Uterus (tissue), 4 donors: ENCODE measurements around the gene VSTM4. TPM values are rescaled to one million over a fixed set of nuclear protein-coding genes. Genes with fewer than 3 reads are reported as not detected.
A peak's percentile ranks its signal among the peaks of the same experiment; 100 is the strongest.

Experiments
- DNase-seq, 2 donors: peaks; one replicate each; pipeline ENCODE4 v3.0.0-alpha.2; 2019 to 2020
- H3K27ac ChIP-seq, 2 donors: fragments of 200-600 bp; sonication (generic); 1 replicate in 1 of 2; 2 replicates in 1 of 2; pipeline ENCODE4 v1.5.1; 2016 to 2018
- H3K27me3 ChIP-seq, 2 donors: fragments of 200-600 bp; sonication (generic); one replicate each; pipeline ENCODE4 v1.5.1; 2018 to 2019; ENCODE audit warnings: control low read depth in 1 of 2
- H3K36me3 ChIP-seq, 2 donors: fragments of 200-600 bp; sonication (generic); one replicate each; pipeline ENCODE4 v1.5.1; 2019; ENCODE audit warnings: control low read depth in 1 of 2
- H3K4me1 ChIP-seq, 2 donors: fragments of 200-600 bp; sonication (generic); one replicate each; pipeline ENCODE4 v1.5.1; 2018 to 2019; ENCODE audit warnings: control low read depth in 1 of 2
- H3K4me3 ChIP-seq, 2 donors: fragments of 200-600 bp; sonication (generic); 1 replicate in 1 of 2; 2 replicates in 1 of 2; pipeline ENCODE4 v1.5.1; 2018 to 2019; ENCODE audit warnings: mild to moderate bottlenecking in 1 of 2
- H3K9me3 ChIP-seq, 2 donors: fragments of 200-600 bp; sonication (generic); one replicate each; pipeline ENCODE4 v1.5.1; 2019; ENCODE audit warnings: control low read depth in 1 of 2
- CTCF ChIP-seq, 4 experiments: fragments of 200-600 bp in 2 of 4; fragments of 450-650 bp in 2 of 4; sonication (generic) in 2 of 4; IDR thresholded peaks; one replicate each; pipeline ENCODE4 v1.5.1; 2016 to 2019; ENCODE audit warnings: antibody characterized with exemption in 4 of 4, mild to moderate bottlenecking in 2 of 4, moderate library complexity in 1 of 4
- POLR2A ChIP-seq, 2 donors: fragments of 450-650 bp; IDR thresholded peaks; one replicate each; pipeline ENCODE4 v1.6.1; 2016; ENCODE audit warnings: antibody characterized with exemption in 2 of 2, mild to moderate bottlenecking in 1 of 2, moderate library complexity in 1 of 2
- intact Hi-C: fragments of 100-400 bp; cut with DNase I; formaldehyde crosslinking; loops from one replicate; pipeline ENCODE4 v1.15.1; 2023; ENCODE audit warnings: low total_unique reads
- total RNA-seq, 4 donors: library from RNA; depleted of rRNA in 3 of 4; stranded (reverse); fragments of >200 nt in 3 of 4; gene quantifications; one replicate each; pipeline versions ENCODE4 v1.1.0 to v1.2.4, GENCODE V29; 2014 to 2023
- donor health status: DM: yes; HTN: yes; CAD: no.

Gene VSTM4
- total RNA-seq, 4 donors from 2014 or later, result 10.3 to 46.6 (median 19.3) TPM

- no peaks in the 10 kb centered on the region for H3K27me3 ChIP-seq
- H3K9me3 ChIP-seq, result no peaks in the 10 kb centered on the region
- TF ChIP-seq CTCF (IDR thresholded peaks at IDR 0.05) (no peak), POLR2A (IDR thresholded peaks at IDR 0.05) (no peak)
- no peaks in the 10 kb centered on the region for H3K36me3 ChIP-seq
- DNase-seq, result no peak
- H3K4me3 ChIP-seq, result no peak overlapping the region
- no peaks in the 10 kb centered on the region for H3K4me1 ChIP-seq
- peak overlapping the region in 1 of 2 donors; percentile 84 for H3K27ac ChIP-seq
- intact Hi-C loops, result no loop called here
Measured at GRCh38 chr10:49140304-49141177, 25.2 kb upstream of the VSTM4 start.

DNA sequence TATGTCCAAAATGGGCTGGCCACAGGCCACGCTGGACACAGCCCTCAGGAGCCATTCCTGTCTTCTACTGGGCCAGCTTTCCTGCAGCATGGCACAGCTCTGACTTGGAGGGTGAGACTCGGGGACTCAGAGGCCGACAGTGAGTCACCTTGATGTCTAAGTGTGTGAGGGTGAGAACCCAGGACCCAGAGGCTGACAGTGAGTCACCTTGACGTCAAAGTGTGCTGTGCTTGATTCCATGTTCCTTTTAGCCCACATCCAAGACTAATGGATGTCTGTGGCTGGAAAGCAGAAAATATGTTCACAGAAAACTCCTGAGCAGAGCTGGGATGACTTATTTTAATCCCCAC, 24.5 kb upstream of the VSTM4 start:
- intact Hi-C loops, result no loop called here
- Histone ChIP-seq H3K4me3 (no peak overlapping the region), H3K27me3 (no peaks in the 10 kb centered on the region), H3K9me3 (no peaks in the 10 kb centered on the region), H3K36me3 (no peaks in the 10 kb centered on the region), H3K4me1 (no peaks in the 10 kb centered on the region), H3K27ac (peak overlapping the region; percentile 41 to 84)
- no peak for DNase-seq
- no peak for TF ChIP-seq POLR2A (IDR thresholded peaks at IDR 0.05)
- no peak for TF ChIP-seq CTCF (IDR thresholded peaks at IDR 0.05)

DNA sequence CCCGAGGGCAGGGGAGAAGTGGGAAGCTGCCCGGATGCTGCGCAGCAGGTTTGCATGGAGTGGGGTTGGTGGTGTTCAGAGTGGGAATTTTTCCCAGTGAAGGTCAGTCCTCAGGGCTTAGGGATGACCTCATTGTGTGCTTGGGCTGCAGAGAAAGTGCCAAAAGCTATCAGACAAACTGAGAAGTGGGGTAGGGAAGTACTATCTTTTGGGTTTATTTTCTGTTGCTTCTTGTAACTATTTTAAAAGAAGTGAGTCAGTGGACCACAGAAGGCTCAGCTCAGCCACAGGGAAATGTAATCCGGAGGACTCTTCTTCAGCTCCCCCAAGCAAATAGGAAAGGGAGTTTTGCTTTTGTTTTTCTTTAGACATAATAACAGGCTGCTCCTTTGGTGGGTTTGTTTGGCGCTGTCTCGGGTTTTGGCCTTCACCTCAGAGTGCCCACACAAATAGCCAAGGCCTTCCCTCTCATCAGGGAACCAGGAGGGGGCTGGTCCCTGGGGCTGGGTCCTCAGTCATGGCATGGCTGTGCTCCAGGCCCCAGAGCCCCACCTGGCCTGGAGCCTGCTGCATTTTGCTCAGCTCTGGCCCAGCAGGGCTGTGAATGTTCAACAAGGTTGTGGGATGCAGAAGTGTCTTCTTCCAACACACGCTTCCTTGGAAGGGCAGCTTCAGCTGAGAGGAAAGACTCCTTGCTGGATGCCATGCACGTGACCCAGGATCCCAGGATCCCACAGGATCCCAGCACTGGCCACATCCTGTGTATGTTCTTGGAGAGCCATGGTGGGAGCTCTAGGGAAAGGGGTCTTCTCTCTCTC, 23.9 kb upstream of the VSTM4 start:
- H3K36me3 ChIP-seq, result no peaks in the 10 kb centered on the region
- peak overlapping the region; percentile 44 to 84 for H3K27ac ChIP-seq
- DNase-seq, result no peak
- H3K4me3 ChIP-seq, result no peak overlapping the region
- no peaks in the 10 kb centered on the region for H3K27me3 ChIP-seq
- TF ChIP-seq CTCF (IDR thresholded peaks at IDR 0.05), result no peak
- TF ChIP-seq POLR2A (IDR thresholded peaks at IDR 0.05), result no peak
- intact Hi-C loops, result no loop called here
- H3K9me3 ChIP-seq, result no peaks in the 10 kb centered on the region
- H3K4me1 ChIP-seq, result no peaks in the 10 kb centered on the region

DNA sequence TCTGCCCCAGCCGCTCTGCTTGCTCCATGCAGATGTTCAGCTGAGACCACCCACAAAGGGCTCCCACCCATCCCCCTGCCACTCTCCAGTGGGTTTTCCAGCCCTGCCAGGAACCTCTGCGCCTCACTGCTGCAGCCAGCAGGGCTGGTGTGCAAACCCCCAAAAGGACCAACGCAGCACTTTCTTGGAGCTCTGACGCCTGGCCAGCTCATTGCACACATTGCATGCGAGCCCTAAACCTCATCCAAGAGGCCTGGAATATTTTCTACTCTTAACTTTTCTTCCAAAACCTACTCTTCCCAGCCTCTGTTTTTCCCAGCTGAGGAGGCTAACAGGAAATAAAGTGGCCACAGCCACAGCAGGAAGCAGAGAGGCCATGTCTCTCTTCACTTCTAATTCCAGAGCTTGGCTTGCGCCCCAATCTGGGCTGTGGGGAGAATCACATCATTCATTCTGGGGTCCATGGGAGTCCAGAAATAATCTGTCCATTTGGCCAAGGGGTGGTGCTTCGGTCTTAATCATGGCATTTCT, 23.1 kb upstream of the VSTM4 start:
- TF ChIP-seq CTCF (IDR thresholded peaks at IDR 0.05), result no peak
- no peak for TF ChIP-seq POLR2A (IDR thresholded peaks at IDR 0.05)
- Histone ChIP-seq H3K27ac (peak overlapping the region; percentile 44 to 84), H3K27me3 (no peaks in the 10 kb centered on the region), H3K9me3 (no peaks in the 10 kb centered on the region), H3K4me3 (no peak overlapping the region), H3K36me3 (no peaks in the 10 kb centered on the region), H3K4me1 (no peaks in the 10 kb centered on the region)
- intact Hi-C loops, result no loop called here
- peak in 1 of 2 donors; percentile 56 for DNase-seq

- Histone ChIP-seq H3K27me3 (no peaks in the 10 kb centered on the region), H3K27ac (peak overlapping the region in 1 of 2 donors; percentile 69), H3K4me3 (no peak overlapping the region), H3K4me1 (no peaks in the 10 kb centered on the region), H3K36me3 (no peaks in the 10 kb centered on the region), H3K9me3 (no peaks in the 10 kb centered on the region)
- intact Hi-C loops, result no loop called here
- TF ChIP-seq POLR2A (IDR thresholded peaks at IDR 0.05), result no peak
- no peak for TF ChIP-seq CTCF (IDR thresholded peaks at IDR 0.05)
- DNase-seq, result no peak
Measured at GRCh38 chr10:49136525-49136924, 21.2 kb upstream of the VSTM4 start.
